Measurements from ENCODE around the gene RAPGEFL1. TPM values are rescaled to one million over a fixed set of nuclear protein-coding genes. Genes with fewer than 3 reads are reported as not detected.
A peak's percentile ranks its signal among the peaks of the same experiment; 100 is the strongest.
"Not testable (repeated sequence)": the region's sequence is repeated elsewhere in the genome, so short reads cannot be mapped to it uniquely, and the experiment has no call there.

The RAPGEFL1 gene
- total RNA-seq, 4 donors from 2014 or later = 1.5 to 5.4 (median 2.9) TPM

DNA sequence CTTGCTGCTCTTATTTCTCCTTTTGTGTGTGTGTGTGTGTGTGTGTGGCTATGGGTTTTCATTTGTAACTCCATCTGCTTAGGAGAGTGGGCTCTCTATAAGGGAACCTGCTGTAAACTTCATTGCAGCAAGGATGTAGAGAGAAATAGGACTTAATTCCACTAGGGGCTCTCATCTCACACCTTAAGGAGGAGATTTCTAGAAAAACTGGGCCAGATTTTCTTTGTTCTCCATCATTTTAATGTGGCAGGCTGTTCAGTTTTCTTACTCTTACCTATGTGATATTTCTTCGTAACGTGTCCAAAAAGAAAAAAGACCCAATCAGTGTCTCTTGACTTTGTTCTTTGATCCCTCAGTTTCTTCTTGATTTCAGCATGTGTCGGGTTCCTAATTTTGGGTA lies 41.5 kb upstream of the RAPGEFL1 start:
- peak overlapping the region in 2 of 4 donors; percentile 31 to 34 for H3K27ac ChIP-seq (replicated peaks in 1 of 4)
- TF ChIP-seq, protein P1, sequence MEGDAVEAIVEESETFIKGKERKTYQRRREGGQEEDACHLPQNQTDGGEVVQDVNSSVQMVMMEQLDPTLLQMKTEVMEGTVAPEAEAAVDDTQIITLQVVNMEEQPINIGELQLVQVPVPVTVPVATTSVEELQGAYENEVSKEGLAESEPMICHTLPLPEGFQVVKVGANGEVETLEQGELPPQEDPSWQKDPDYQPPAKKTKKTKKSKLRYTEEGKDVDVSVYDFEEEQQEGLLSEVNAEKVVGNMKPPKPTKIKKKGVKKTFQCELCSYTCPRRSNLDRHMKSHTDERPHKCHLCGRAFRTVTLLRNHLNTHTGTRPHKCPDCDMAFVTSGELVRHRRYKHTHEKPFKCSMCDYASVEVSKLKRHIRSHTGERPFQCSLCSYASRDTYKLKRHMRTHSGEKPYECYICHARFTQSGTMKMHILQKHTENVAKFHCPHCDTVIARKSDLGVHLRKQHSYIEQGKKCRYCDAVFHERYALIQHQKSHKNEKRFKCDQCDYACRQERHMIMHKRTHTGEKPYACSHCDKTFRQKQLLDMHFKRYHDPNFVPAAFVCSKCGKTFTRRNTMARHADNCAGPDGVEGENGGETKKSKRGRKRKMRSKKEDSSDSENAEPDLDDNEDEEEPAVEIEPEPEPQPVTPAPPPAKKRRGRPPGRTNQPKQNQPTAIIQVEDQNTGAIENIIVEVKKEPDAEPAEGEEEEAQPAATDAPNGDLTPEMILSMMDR (IDR thresholded peaks at IDR 0.05) = no peak
- TF ChIP-seq EP300 (IDR thresholded peaks at IDR 0.05) = no peak
- no peak for TF ChIP-seq POLR2A (IDR thresholded peaks at IDR 0.05; ENCODE audit: low read depth)
- TF ChIP-seq POLR2AphosphoS5 (IDR thresholded peaks at IDR 0.05) = no peak
- peaks cover 49 to 68% (median 62%) of the 10 kb centered on the region in 4 donors for H3K36me3 ChIP-seq
- no peaks in the 10 kb centered on the region for H3K27me3 ChIP-seq
- intact Hi-C loops (cut with DNase I) = no loop called here
- H3K4me1 ChIP-seq = peaks cover 9 to 17% (median 16%) of the 10 kb centered on the region in 4 donors
- WGBS = 88% methylated on average over 3 of the region's 3 CpGs
- no peaks in the 10 kb centered on the region for H3K9me3 ChIP-seq
- H3K4me3 ChIP-seq = no peak overlapping the region
- no peak for DNase-seq (ENCODE audit: extremely low spot score)

DNA sequence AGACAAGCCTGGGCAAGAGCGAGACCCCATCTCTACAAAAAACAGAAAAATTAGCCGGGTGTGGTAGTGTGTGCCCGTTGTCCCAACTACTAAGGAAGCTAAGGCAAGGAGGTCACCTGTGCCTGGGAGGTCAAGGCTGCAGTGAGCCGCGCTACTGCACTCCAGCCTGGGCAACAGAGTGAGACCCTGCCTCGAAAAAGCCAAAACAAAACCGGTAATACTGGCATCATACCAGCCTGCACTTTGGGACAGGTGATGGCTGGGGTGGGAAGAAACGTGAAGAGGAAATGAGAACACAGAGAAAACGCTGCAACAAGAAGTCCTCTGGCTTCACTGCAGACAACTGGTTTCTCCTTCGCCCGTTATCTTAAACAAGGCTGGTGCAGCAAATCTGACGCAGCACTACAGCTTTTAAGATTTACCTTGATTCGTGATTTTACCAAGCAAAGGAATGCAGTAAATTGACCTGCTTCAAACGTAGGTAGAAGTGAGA lies 37.7 kb upstream of the RAPGEFL1 start:
- intact Hi-C loops (cut with DNase I) = loop anchor here (2.0 kb wide), 1 partner anchor 27 kb away; no protein-coding TSS in a partner anchor
- TF ChIP-seq POLR2A (IDR thresholded peaks at IDR 0.05; ENCODE audit: low read depth) = no peak
- TF ChIP-seq, protein P1 (IDR thresholded peaks at IDR 0.05) = no peak
- Histone ChIP-seq H3K36me3 (peaks cover 21 to 61% (median 50%) of the 10 kb centered on the region in 4 donors), H3K4me1 (peaks cover 23 to 47% (median 43%) of the 10 kb centered on the region in 4 donors), H3K27me3 (no peaks in the 10 kb centered on the region), H3K9me3 (no peaks in the 10 kb centered on the region), H3K27ac (replicated peaks in 1 of 4) (peak overlapping the region; percentile 97 to 99 (median 98)), H3K4me3 (peak overlapping the region; percentile 74 to 94 (median 88))
- no peak for DNase-seq (ENCODE audit: extremely low spot score)
- WGBS = 15% methylated on average over 13 of the region's 14 CpGs

DNA sequence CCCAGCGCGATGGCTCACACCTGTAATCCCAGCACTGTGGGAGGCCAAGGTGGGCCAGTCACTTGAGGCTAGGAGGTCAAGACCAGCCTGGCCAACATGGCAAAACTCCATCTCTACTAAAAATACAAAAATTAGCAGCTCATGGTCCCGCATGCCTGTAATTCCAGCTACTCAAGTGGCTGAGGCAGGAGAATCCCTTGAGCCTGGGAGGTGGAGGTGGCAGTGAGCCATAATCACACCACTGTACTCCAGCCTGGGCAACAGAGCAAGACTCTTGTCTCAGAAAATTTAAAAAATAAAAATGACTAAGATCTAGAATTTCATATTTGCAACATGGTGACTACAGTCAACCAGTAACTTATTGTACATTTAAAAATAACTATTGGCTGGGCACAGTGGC lies 34.1 kb upstream of the RAPGEFL1 start:
- peaks cover 7 to 64% (median 53%) of the 10 kb centered on the region in 4 donors for H3K36me3 ChIP-seq
- not testable (repeated sequence) for H3K27ac ChIP-seq (replicated peaks in 1 of 4); H3K27me3 ChIP-seq

GRCh38 chr17:40145476-40145875 lies 31.8 kb upstream of the RAPGEFL1 start:
- Histone ChIP-seq H3K27ac (replicated peaks in 1 of 4) (no peak overlapping the region), H3K27me3 (no peaks in the 10 kb centered on the region), H3K36me3 (peaks cover 17 to 85% (median 68%) of the 10 kb centered on the region in 4 donors), H3K4me3 (no peak overlapping the region), H3K4me1 (peaks cover 18 to 59% (median 58%) of the 10 kb centered on the region in 4 donors), H3K9me3 (no peaks in the 10 kb centered on the region)
- TF ChIP-seq POLR2AphosphoS5 (IDR thresholded peaks at IDR 0.05) (no peak), POLR2A (IDR thresholded peaks at IDR 0.05; ENCODE audit: low read depth) (no peak), EP300 (IDR thresholded peaks at IDR 0.05) (no peak)
- TF ChIP-seq, protein P1 (IDR thresholded peaks at IDR 0.05) = no peak
- intact Hi-C loops (cut with DNase I) = no loop called here
- no peak for DNase-seq (ENCODE audit: extremely low spot score)
- WGBS = 89% methylated on average over 3 of the region's 3 CpGs

More for the DNA sequence above, 34.1 kb upstream of the RAPGEFL1 start:
- intact Hi-C loops (cut with DNase I); DNase-seq (ENCODE audit: extremely low spot score); H3K4me3 ChIP-seq; H3K9me3 ChIP-seq: not testable (repeated sequence)
- H3K4me1 ChIP-seq = peaks cover 27 to 60% (median 58%) of the 10 kb centered on the region in 4 donors
- WGBS = 93% methylated on average over 3 of the region's 3 CpGs

DNA sequence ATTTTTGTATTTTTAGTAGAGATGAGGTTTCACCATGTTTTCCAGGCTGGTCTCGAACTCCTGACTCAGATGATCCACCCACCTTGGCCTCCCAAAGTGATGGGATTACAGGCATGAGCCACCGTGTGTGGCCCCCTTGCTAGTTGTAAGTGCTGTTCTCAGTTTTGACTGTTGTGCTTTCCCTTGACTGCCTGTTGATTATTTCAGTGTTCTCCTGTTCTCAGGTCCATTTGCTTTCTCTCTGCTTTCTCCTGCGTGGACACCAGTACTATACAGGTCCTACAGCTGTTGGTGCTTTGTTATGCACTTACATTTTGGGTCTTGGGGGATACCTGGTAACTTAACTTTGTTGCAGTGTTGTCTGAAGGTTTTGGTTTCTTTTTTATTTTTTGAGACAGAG lies 28.7 kb upstream of the RAPGEFL1 start:
- no peaks in the 10 kb centered on the region for H3K27me3 ChIP-seq
- H3K36me3 ChIP-seq = peaks cover 17 to 92% (median 73%) of the 10 kb centered on the region in 4 donors
- H3K27ac ChIP-seq (replicated peaks in 1 of 4) = no peak overlapping the region
- intact Hi-C loops (cut with DNase I) = no loop called here
- TF ChIP-seq POLR2A (IDR thresholded peaks at IDR 0.05; ENCODE audit: low read depth) (no peak), POLR2AphosphoS5 (IDR thresholded peaks at IDR 0.05) (no peak), EP300 (IDR thresholded peaks at IDR 0.05) (no peak)
- TF ChIP-seq, protein P1 (IDR thresholded peaks at IDR 0.05) = no peak
- no peak for DNase-seq (ENCODE audit: extremely low spot score)
- H3K4me3 ChIP-seq = no peak overlapping the region
- H3K4me1 ChIP-seq = peaks cover 4 to 62% (median 46%) of the 10 kb centered on the region in 4 donors
- H3K9me3 ChIP-seq = no peaks in the 10 kb centered on the region
- 87% methylated on average over 3 of the region's 3 CpGs for WGBS
